HPDE6-E6E7 (cell line): Measurements from ENCODE around the gene TLCD3A.
"Not testable (repeated sequence)": the region's sequence is repeated elsewhere in the genome, so short reads cannot be mapped to it uniquely, and the experiment has no call there.

Experiments
- DNase-seq: peaks from one replicate; pipeline ENCODE4 v3.0.0; 2011; ENCODE audit warnings: missing footprints; ENCODE audit errors: extremely low spot score

TLCD3A gene

DNA sequence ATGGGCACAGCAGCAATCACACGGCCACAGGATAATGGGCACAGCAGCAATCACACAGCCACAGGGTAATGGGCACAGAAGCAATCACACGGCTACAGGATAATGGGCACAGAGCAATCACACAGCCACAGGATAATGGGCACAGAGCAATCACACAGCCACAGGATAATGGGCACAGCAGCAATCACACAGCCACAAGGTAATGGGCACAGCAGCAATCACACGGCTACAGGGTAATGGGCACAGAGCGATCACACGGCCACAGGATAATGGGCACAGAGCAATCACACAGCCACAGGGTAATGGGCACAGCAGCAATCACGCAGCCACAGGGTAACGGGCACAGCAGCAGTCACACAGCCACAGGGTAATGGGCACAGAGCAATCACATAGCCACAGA lies 17.0 kb downstream of the TLCD3A start:
- DNase-seq: not testable (repeated sequence)

DNA sequence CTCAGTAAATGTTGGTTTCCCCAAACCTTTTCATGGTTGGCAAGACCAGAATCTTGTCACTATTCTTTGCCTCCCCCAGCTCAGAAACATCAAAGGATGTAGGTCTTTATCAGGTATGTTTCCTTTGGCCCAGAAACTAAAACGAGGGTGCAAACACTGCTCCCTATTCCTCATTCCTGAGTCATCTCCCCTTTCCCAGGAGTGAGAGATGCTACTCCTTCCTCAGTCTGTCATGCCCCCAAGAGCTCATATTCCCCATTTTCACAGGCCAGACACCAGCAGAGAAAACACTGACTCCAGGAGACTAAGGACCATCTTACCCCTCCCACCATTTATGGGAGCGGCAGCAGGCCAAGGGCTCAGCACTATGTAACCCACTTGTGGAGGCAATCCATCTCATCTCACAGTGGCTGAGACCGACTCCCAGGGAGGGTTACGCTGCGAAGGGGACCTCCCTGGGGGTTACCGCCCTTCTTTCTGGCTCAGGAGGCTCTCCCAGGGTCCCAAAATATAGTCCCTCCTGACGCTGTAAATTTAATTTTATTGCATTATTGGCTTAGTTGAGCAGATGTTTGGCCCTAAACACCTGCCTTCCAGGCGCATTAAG lies 18.1 kb downstream of the TLCD3A start:
- DNase-seq: no peak

DNA sequence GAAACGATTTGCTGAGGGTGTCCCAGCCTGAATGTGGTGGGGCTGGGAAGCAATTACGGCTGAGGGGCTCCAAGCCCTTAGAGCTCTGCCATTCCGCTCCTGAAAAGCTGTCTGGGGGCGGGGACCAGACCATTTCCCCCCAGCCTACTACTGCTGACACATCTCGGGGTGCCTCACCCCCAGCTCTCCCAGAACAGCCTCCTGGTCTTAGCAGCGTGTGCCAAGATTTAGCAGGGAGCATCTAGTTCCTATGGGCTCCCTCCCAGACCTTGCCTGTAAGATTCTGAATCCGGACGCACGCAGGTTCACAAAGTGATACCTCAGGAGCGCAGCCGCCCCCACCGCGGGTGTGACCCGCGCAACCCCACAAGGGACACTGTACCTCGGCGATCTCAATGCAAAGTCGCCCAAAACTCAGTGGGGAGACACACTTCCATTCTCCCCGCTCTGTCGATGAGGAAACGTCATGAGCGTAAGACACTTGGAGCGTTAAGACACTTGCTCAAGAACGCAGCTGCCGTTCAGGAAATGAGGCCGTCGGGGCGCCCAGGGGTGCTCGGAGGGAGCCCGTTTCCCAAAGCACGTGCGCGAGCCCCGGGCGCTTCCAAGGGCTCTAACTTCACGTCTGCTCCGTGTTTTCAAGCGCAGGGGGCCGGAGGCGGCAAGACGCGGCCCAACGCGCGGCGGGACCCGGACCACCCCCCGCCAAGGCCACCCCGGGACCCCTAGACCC lies 19.0 kb downstream of the TLCD3A start:
- no peak for DNase-seq

DNA sequence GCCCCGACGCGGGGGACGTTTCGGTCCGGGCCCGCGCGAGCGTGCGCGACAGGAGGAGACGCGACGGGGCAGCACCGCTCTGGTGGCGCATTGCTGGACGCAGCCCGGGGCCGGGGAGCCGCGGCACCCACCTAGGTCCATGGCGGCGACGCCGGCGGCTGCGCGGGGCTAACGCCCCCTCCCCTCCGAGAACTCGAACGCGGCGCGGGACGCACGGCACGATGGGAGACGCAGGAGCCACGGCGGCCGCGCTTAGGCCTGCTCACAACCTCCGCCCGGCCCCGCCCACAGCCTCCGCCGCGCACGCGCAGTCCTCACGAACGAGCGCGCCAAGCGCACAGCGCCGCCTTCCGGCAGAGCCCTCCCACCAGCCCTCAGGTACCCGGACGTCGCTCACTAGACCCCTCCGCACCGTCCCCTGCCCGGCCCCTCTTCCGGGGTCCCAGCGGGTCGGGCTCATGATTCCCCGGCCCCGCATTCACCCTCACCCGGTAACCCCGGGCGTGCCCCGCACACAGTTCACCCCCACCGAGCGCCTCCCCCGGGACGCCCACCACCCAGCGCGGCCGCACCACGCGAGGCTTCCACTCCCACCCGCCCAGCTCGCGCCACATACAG lies 19.7 kb downstream of the TLCD3A start, which contains the start of gene GEMIN4:
Gene GEMIN4, minus strand, starts transcription at position 263 of the 618 bp plus-strand sequence. Its CDS starts 122 bp downstream, at position 141.
- DNase-seq: peak; percentile 89

DNA sequence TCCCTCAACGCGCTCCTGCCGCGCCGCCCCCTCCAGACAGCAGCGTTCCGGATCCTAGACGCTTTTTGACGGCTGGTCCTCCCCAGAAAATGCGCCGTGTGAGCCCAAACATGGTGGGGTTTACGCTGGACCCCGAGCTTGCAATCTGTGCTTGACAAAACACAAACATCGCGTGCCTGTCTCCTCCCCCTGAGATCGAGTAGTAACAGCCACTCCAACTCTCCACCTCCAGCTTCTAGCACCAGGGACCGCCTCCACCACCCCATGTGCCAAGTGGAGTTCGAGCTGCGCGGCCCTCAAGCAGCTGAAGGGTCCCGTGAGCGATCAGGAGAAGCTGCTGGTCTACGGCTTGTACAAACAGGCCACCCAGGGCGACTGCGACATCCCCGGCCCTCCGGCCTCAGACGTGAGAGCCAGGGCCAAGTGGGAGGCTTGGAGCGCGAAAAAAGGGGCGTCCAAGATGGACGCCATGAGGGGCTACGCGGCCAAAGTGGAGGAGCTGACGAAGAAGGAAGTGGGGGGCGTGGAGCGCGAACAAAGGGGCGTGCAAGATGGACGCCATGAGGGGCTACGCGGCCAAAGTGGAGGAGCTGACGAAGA lies 20.3 kb downstream of the TLCD3A start:
- DNase-seq: no peak

DNA sequence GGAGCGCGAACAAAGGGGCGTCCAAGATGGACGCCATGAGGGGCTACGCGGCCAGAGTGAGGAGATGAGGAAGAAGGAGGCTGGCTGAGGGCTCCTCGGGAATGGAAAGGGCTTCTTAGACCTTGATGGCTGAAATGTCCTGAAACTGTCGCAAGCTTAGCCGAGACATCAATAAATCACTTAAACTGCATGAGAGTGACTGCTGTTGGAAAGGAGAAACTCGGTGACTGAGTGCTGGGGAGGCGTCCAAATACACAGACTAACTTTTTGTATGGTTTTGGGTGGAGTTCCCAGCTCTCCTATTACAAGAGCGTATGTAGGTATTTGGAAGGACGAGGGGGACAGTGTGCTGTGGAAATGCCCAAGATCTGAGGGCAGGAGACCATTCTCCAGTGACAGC lies 21.0 kb downstream of the TLCD3A start:
- no peak for DNase-seq

DNA sequence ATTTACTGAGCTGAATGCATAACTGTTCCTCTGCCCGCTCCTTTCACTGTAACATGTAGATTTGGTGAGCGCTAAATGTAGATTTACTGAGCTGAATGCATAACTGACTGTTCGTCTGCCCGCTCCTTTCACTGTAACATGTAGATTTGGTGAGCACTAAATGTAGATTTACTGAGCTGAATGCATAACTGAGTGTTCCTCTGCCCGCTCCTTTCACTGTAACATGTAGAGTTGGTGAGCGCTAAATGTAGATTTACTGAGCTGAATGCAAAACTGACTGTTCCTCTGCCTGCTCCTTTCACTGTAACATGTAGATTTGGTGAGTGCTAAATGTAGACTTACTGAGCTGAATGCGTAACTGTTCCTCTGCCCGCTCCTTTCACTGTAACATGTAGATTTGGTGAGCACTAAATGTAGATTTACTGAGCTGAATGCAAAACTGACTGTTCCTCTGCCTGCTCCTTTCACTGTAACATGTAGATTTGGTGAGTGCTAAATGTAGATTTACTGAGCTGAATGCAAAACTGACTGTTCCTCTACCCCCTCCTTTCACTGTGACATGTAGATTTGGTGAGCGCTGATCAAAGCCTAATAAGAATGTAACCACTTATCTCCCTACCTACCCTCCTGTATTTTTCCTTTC lies 23.0 kb downstream of the TLCD3A start:
- DNase-seq: not testable (repeated sequence)

DNA sequence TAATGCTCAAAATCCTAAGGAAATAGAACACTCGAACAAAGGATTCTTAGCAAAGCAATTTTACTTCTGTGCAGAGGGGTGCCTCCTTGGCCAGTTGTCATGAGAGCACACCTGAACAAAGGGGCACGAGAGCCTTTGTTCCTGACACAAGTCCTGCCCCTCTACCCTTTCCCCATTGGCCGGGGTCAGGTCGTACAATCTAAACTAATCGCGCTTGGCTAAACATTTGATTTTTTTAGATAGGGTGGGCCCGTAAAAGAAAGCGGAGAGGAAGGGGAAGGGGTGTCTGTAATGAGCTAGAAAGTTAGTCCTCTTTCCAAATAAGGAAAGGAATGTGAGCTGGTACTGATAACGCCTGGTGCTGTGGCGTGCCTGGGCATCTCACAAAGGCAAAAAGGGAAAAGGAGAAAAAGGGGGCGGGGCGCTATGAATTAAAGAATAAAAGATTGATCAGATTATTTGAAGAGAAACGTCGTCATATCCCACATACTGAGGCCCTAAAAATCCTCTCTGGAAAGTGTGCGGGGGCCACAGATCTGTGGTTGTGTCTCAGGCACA lies 23.7 kb downstream of the TLCD3A start:
- not testable (repeated sequence) for DNase-seq

DNA sequence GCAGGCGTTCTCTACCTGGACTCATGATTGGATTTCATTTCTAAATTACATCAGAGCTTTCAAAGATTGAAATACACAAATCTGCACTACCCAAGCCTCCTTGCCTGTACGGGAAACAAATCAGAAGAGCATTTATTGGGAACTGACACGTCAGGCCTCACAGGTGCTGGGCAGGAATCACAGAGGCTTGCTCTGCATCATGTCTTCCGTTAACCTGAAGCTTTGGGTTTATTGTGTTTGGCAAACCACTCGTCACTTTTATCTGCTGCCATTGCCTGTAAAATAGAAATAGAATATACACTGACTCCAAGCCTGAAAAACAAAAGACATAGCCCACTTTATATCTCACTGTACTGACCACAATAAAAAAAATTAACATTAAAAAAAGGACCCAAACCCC lies 27.6 kb downstream of the TLCD3A start:
- no peak for DNase-seq

DNA sequence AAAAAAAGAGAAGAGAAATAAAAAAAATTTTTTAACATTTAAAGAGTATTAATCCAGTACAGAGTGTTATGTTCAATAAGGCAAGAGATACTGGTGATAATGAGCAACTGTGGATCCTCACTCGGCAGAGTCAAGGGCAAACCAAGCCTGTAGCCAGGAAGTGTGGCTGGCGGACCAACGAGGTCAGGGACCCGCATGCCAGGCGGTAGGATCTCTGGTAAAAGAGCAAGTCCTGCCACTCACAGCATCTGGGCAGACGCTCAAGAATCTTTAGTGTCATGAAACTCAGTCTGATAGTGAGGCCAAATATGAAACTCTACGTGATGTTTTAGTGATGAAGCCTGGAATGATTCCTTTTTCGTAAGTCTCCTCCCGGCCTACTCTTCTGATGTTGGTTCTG lies 28.0 kb downstream of the TLCD3A start:
- DNase-seq: no peak

DNA sequence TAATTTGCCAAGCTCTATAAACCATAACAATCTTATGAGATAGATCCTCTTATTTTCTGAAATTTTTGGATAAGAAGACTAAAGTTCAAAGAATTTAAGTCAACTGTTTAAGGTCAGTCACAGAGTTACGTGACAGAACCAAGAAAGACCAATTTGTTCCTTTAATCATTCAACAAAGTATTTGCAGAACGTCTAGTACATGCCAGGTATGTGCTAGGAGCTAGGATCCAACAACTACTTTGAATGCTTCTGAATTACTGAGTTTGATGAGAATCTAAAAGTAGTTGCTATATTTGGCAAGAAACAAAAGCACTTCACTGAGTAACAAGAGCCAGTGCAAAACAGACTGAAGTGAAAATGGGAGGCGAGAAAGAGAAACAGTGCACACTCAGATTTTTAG lies 34.7 kb downstream of the TLCD3A start:
- no peak for DNase-seq

DNA sequence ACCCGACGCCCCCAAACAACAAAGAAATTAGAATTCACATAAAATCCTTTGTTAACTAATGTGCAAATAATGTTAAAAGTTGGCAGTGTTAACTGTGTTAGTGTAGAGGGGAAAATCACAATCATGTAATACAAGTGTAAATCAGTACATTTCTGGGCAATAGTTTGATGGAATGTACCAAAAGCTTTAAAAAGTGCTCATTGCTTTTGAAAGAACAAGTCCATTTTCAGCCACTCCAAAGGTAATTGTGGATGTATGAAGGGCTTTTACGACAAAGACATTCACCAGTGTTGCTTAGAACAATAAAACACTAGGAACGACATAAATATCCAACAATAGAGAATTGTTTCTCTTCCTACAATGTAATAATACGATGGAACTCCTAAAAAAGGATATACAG lies 40.6 kb downstream of the TLCD3A start:
- DNase-seq: no peak

DNA sequence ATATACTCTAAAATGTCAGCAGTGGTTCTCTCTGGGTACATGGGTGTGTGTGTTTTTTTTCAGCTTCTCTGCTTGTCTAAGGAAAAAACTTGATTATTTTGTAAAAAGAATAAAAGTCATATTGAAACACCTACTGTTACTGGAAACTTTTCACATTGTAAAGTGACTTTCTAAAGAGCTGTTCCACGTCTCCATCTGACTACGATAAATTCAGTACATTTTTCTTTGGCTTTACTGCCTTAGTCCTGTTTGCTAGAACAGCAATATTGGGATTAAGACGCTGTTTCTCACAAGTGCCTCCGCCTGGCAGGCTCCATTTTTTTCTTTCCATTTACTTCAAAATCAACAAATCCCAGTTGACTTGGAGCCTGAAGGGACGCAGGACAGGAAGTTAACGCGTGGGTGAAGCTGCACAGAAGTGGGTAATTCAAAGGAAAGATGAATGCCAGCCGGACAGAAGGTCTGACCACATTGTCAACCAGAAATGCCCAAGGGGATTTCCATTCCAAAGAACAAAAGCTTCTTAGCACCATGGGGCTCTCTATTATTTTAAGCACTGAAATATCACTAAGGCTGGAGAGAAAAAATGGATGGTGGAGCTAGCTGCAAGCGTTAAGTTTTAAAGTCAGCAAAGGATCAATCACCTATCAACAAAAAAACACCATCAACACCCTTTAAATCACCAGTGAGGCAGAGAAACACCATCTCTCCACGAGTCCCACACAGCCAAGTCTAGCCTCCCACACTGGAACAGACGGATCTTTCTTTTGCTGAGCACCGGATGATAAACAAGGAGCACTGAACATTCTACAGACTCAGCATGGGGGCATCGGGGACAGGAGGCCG lies 41.3 kb downstream of the TLCD3A start:
- DNase-seq: no peak

DNA sequence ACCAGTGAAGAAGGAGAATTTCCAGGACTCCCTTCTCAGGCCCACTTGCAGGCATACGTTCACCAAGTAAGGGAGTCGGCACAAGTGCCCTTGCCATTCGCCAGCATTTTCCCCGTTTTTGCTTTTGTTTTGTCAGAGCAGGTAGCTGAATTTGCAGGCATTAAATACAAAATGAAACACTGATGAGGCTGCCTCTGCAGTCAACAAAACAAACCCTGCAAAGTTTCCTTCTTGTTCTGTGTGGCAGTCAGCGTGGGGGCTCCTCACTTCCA lies 41.9 kb downstream of the TLCD3A start:
- DNase-seq: no peak

DNA sequence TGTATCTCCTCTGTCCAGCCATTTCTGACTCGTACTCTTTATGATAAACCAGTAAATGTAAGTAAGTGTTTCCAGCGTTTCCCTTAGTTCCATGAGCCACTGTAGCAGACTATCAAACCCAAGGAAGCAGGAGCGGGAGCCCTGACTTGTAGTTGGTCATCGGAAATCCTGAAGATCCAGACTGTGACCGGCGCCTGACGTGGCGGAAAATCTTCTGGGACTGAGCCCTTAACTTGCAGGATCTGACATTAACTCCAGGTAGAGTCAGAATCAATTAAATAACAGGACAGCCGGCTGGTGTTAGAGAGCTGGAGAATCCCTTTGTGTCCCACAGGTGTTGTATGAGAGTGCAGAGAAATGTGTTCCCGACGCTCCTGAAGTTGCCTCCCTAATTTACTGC lies 45.7 kb downstream of the TLCD3A start:
- no peak for DNase-seq

DNA sequence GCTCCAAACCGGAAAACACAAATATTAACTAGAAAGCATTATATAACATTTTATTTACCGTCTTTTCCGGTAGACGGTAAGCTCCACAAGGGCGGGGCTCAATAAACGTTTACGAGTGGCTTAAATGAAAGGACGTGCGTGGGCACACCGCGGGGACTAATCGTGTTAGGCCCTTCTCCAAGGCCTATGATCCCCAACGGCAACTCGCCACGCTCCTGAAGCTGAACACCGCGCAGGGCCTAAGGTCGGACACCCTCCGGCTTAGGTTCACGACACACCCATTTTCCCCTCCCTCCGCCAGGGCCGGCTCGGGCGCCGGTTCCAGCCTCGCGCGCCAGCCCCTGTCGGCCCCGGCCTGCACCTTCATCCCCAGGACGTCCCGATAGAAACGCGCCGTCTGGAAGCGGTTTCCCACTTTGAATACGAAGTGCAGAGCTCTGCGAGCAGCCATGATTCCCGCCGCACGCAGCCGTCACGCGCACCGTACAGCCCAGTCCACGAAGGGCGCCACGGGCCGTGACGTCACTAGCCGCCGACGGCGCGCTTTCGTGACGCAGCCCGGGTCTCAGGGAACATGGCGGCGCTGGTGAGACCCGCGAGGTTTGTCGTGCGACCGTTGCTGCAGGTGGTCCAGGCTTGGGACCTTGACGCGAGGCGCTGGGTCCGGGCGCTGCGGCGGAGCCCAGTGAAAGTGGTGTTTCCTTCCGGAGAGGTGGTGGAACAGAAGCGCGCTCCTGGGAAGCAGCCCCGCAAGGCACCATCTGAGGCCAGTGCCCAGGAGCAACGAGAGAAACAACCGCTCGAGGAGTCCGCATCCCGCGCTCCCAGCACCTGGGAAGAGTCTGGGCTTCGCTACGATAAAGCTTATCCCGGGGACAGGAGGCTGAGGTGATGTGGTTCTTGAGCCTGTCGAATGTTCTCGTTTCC lies 49.7 kb downstream of the TLCD3A start, which contains the start of the genes GLOD4 and MRM3:
Gene GLOD4, minus strand, starts transcription at position 476 of the 927 bp plus-strand sequence. Its CDS starts 25 bp downstream, at position 451.
Gene MRM3, plus strand, starts transcription at position 549 of the 927 bp plus-strand sequence. Its CDS starts 26 bp downstream, at position 575.
- DNase-seq: peak; percentile 81

DNA sequence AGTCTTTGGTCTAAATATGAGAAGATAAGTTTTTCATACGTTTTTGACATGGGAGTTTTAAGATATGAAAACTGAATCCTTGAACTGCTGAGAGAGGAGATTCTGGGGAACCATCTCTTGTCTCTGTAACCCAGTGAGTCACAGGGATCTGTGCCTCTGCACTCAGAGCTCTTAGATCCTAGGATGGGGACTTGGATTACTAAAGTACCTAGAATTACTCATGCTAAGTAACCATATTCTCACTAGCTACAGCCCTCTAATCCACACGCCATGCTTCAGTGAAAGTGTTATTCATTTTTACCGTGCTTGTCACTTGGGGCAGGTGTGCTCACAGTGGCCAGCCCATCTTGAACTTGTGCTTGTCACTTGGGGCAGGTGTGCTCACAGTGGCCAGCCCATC lies 51.7 kb downstream of the TLCD3A start:
- DNase-seq: no peak

DNA sequence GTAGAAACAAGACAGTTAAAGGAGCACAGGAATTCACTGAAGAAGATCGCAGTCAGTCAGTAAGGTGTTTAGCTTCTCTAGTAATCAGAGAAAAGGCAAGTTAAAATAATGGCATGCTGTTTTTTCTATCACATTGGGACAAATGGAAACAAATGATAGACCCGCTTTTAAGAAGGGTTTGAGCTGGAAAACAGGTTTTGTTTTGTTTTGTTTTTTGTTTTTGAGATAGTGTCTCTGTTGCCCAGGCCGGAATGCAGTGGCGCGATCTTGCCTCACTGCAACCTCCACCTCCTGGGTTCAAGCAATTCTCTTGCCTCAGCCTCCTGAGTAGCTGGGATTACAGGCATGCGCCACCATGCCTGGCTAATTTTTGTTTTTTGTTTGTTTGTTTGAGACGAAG lies 53.5 kb downstream of the TLCD3A start:
- DNase-seq: not testable (repeated sequence)

DNA sequence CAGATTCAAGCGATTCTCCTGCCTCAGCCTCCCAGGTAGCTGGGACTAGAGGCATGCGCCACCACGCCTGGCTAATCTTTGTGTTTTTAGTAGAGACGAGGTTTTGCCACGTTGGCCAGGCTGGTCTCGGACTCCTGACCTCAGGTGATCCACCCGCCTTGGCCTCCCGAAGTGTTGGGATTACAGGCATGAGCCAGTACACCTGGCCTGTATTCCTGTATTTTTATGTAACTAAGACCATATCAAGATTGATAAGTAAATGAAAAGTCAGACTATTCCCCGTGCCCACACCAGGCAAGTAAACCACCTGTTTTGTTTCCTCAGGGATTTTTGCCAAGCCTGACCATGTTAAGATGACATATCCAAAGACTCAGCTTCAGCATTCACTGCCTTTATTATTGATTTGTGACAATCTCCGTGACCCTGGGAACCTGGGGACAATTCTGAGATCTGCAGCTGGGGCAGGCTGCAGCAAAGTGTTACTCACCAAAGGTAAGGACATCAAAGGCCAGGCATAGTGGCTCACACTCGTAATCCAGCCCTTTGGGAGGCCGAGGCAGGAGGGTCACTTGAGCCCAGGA lies 55.3 kb downstream of the TLCD3A start:
- no peak for DNase-seq
